HCT116 (cell line): ENCODE data around the gene TEX2.

Source experiments
- CEBPB ChIP-seq: IDR thresholded peaks from 2 replicates; pipeline ENCODE4 v1.6.1; 2012; ENCODE audit warnings: low read depth
- CTCF ChIP-seq, 3 experiments: fragments of 200-600 bp in 1 of 3; sonication (generic) in 1 of 3; IDR thresholded peaks in 2 of 3; conservative IDR thresholded peaks in 1 of 3; 2 replicates each; pipeline ENCODE4 v1.5.1; 2012 to 2017; ENCODE audit warnings: low read depth in 2 of 3, low read length in 2 of 3, antibody characterized with exemption in 1 of 3, borderline replicate concordance in 1 of 3, control low read depth in 1 of 3, mild to moderate bottlenecking in 1 of 3, mixed read lengths in 1 of 3, mixed run types in 1 of 3, moderate library complexity in 1 of 3; ENCODE audit not compliant: insufficient read depth in 1 of 3
- YY1 ChIP-seq: IDR thresholded peaks from 2 replicates; pipeline ENCODE4 v1.6.1; 2011; ENCODE audit warnings: low read length, low read depth, moderate library complexity, mild to moderate bottlenecking; ENCODE audit not compliant: insufficient replicate concordance; ENCODE audit errors: extremely low read depth

GRCh38 chr17:64180089-64181073, 82.7 kb downstream of the TEX2 start:
- no peak for TF ChIP-seq CEBPB
- no peak for TF ChIP-seq CTCF (IDR thresholded peaks at IDR 0.05 in 2 of 3, conservative IDR thresholded peaks at IDR 0.05 in 1 of 3; ENCODE audit: borderline replicate concordance in 1 of 3, insufficient read depth in 1 of 3, low read depth in 2 of 3, low read length in 2 of 3)
- TF ChIP-seq YY1 = no peak
